CD4-positive, alpha-beta T cell (primary cell): ENCODE data around the gene GALNT2. TPM values are rescaled to one million over a fixed set of nuclear protein-coding genes. Genes with fewer than 3 reads are reported as not detected.

Experiments used
- ATAC-seq: fragments of 200-7000 bp; cut with Tn5 transposase; one replicate; pipeline ENCODE4 v1.10.0; 2022; ENCODE audit warnings: mild to moderate bottlenecking; ENCODE audit not compliant: poor library complexity
- CTCF ChIA-PET: fragments of 350-600 bp; sonication (Branson Sonifier 250); formaldehyde crosslinking; loops from one replicate; lab custom pipeline; 2021; ENCODE audit warnings: antibody characterized with exemption, inconsistent platforms; lab: Charles Lee
- POLR2A ChIA-PET: fragments of 350-600 bp; sonication (Branson Sonifier 250); formaldehyde crosslinking; loops from one replicate; lab custom pipeline; 2021; ENCODE audit warnings: antibody characterized with exemption, inconsistent platforms; lab: Charles Lee
- DNase-seq, 14 experiments: peaks; one replicate each; pipeline ENCODE4 v3.0.0-alpha.2; 2013 to 2020; ENCODE audit warnings: mixed read lengths in 2 of 14
- H3K27ac ChIP-seq, 2 donors: one replicate each; pipeline versions ENCODE4 v1.5.1 to v1.7.0; 2013; ENCODE audit warnings: low read length in 2 of 2, low read depth in 1 of 2, mild to moderate bottlenecking in 1 of 2
- H3K27me3 ChIP-seq, 2 experiments: 1 replicate in 1 of 2; 2 replicates in 1 of 2; pipeline versions ENCODE4 v1.6.1 to v1.7.0; 2013; ENCODE audit warnings: low read length in 2 of 2, control low read depth in 1 of 2, mild to moderate bottlenecking in 1 of 2, moderate library complexity in 1 of 2; ENCODE audit not compliant: insufficient read depth in 2 of 2, control insufficient read depth in 1 of 2
- H3K36me3 ChIP-seq: one replicate; pipeline ENCODE4 v1.6.1; 2013; ENCODE audit warnings: low read length, control low read depth; ENCODE audit not compliant: insufficient read depth
- H3K4me1 ChIP-seq: one replicate; pipeline ENCODE4 v1.6.1; 2013; ENCODE audit warnings: low read length, control low read depth; ENCODE audit not compliant: insufficient read depth
- H3K4me3 ChIP-seq: one replicate; pipeline ENCODE4 v1.5.1; 2013; ENCODE audit warnings: mild to moderate bottlenecking, low read length, moderate library complexity
- H3K9me3 ChIP-seq, 2 experiments: 1 replicate in 1 of 2; 2 replicates in 1 of 2; pipeline versions ENCODE4 v1.6.1 to v1.7.0; 2013; ENCODE audit warnings: low read length in 2 of 2, mild to moderate bottlenecking in 2 of 2, control low read depth in 1 of 2, moderate library complexity in 1 of 2; ENCODE audit not compliant: control insufficient read depth in 1 of 2, insufficient read depth in 1 of 2
- H3K27ac Mint-ChIP-seq: one replicate; pipeline ENCODE4 v1.8.0; 2020; ENCODE audit warnings: mixed read lengths
- H3K27me3 Mint-ChIP-seq: one replicate; pipeline ENCODE4 v1.8.0; 2021; ENCODE audit warnings: mixed read lengths
- H3K36me3 Mint-ChIP-seq: one replicate; pipeline ENCODE4 v1.8.0; 2021; ENCODE audit warnings: low read depth, mixed read lengths
- H3K4me1 Mint-ChIP-seq: one replicate; pipeline ENCODE4 v1.8.0; 2021; ENCODE audit warnings: low read depth, mixed read lengths
- H3K4me3 Mint-ChIP-seq: one replicate; pipeline ENCODE4 v1.8.0; 2020; ENCODE audit warnings: mild to moderate bottlenecking, mixed read lengths
- H3K9me3 Mint-ChIP-seq: one replicate; pipeline ENCODE4 v1.8.0; 2020; ENCODE audit warnings: mixed read lengths
- intact Hi-C, 2 experiments: fragments of 100-400 bp; cut with DNase I in 1 of 2; cut with micrococcal nuclease in 1 of 2; formaldehyde crosslinking; loops; one replicate each; pipeline versions ENCODE4 v1.15.1 to v1.9.0; 2023 to 2025; cut with DNase I, micrococcal nuclease
- total RNA-seq, 174 experiments: library from RNA in 2 of 174; stranded (reverse) in 2 of 174; gene quantifications; one replicate each; pipeline ENCODE4 v1.2.3 and lab custom pipeline; 2021 to 2026
- TF ChIP-seq, protein P1 (sequence below): fragments of 200-600 bp; IDR thresholded peaks from one replicate; pipeline ENCODE4 v1.8.0; 2022; ENCODE audit warnings: antibody characterized with exemption, mild to moderate bottlenecking

Gene GALNT2
- total RNA-seq, 2 experiments from 2014 or later: 11.0 to 11.4 TPM

DNA sequence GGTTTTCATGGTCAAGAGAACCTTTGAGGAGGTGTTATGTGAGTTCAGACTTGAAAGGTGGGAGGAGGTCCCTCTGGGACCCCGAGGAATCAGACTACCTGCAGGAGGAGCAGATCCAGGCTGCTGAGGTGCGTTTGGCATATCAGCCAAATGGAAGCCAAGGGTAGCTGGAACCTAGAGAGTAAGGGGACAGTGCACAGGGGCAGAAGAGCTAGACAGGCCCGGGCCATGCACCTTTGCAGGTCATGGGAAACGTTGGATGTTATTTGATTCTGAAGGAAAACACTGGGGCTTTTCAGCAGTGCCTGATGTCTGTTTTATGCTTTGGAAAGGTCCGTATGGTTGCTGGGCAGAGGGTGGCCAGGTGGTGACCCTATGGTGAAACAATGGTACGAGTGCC lies 189.9 kb downstream of the GALNT2 start:
- POLR2A ChIA-PET: no interaction called here

DNA sequence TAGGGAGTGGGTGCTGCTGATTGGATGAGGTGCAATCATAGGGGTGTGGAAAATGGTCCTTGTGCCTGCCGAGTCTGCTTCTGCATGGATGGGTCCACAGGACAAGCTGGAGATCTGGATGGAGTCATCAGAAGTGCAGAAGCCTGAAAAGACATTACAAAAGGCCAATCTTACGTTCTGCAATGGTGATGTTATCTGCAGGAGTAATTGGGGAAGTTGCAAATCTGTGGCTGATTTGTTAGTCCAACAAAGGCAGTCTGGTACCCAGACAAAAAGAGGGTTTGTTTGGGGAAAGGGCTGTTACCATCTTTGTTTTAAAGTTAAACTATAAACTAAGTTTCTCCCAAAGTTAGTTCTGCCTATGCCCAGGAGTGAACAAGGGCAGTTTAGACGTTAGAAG lies 192.6 kb downstream of the GALNT2 start:
- no peak overlapping the region for H3K27ac Mint-ChIP-seq
- H3K36me3 Mint-ChIP-seq: peaks cover 68% of the 10 kb centered on the region

More for the DNA sequence above, 189.9 kb downstream of the GALNT2 start:
- no peak overlapping the region for H3K27ac Mint-ChIP-seq
- peaks cover 69% of the 10 kb centered on the region for H3K36me3 Mint-ChIP-seq
- DNase-seq (no peak), ATAC-seq (no peak)
- H3K4me1 ChIP-seq: no peaks in the 10 kb centered on the region
- H3K4me3 ChIP-seq: no peak overlapping the region
- peaks cover 36% of the 10 kb centered on the region for H3K36me3 ChIP-seq
- no peak overlapping the region for H3K4me3 Mint-ChIP-seq
- H3K27me3 Mint-ChIP-seq: no peaks in the 10 kb centered on the region
- H3K9me3 ChIP-seq: no peaks in the 10 kb centered on the region
- no peak overlapping the region for H3K27ac ChIP-seq
- H3K9me3 Mint-ChIP-seq: no peaks in the 10 kb centered on the region
- TF ChIP-seq, protein P1, sequence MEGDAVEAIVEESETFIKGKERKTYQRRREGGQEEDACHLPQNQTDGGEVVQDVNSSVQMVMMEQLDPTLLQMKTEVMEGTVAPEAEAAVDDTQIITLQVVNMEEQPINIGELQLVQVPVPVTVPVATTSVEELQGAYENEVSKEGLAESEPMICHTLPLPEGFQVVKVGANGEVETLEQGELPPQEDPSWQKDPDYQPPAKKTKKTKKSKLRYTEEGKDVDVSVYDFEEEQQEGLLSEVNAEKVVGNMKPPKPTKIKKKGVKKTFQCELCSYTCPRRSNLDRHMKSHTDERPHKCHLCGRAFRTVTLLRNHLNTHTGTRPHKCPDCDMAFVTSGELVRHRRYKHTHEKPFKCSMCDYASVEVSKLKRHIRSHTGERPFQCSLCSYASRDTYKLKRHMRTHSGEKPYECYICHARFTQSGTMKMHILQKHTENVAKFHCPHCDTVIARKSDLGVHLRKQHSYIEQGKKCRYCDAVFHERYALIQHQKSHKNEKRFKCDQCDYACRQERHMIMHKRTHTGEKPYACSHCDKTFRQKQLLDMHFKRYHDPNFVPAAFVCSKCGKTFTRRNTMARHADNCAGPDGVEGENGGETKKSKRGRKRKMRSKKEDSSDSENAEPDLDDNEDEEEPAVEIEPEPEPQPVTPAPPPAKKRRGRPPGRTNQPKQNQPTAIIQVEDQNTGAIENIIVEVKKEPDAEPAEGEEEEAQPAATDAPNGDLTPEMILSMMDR: no peak
- H3K4me1 Mint-ChIP-seq: no peaks in the 10 kb centered on the region
- CTCF ChIA-PET: no interaction called here
- no peaks in the 10 kb centered on the region for H3K27me3 ChIP-seq
- intact Hi-C loops: no loop called here

DNA sequence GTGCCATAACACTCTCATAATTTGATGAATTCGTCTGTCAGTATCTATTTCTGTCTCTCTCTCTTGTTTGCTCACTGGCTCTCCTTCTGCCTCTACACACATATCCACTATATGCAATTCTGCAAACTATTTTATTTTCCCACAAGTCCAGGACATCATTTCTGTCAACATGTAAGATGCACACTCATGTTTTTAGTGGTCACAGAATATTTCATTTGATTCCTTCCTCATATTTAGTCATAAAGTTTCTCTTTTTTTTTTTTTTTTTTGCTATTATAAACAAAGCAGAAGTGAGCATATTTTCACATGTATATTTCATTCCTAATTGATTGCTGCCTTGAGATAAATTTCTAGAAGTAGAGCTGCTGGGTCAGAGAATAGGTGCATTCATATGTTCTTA lies 193.8 kb downstream of the GALNT2 start:
- no peaks in the 10 kb centered on the region for H3K9me3 Mint-ChIP-seq
- ATAC-seq (no peak), DNase-seq (no peak)
- no peaks in the 10 kb centered on the region for H3K4me1 Mint-ChIP-seq
- H3K27me3 Mint-ChIP-seq: no peaks in the 10 kb centered on the region
- Histone ChIP-seq H3K27me3 (no peaks in the 10 kb centered on the region), H3K4me3 (no peak overlapping the region), H3K36me3 (peaks cover 53% of the 10 kb centered on the region), H3K9me3 (no peaks in the 10 kb centered on the region), H3K27ac (no peak overlapping the region), H3K4me1 (no peaks in the 10 kb centered on the region)
- no peak overlapping the region for H3K27ac Mint-ChIP-seq
- intact Hi-C loops: no loop called here
- peaks cover 68% of the 10 kb centered on the region for H3K36me3 Mint-ChIP-seq
- ChIA-PET CTCF (interaction anchor here (0.7 to 1.0 kb wide), 2 partner anchors 10 to 447 kb away, joined by 3 to 4 read pairs; no protein-coding TSS in a partner anchor), POLR2A (no interaction called here)
- TF ChIP-seq, protein P1: no peak
- H3K4me3 Mint-ChIP-seq: no peak overlapping the region

More for the DNA sequence above, 192.6 kb downstream of the GALNT2 start:
- TF ChIP-seq, protein P1: no peak
- POLR2A ChIA-PET: no interaction called here
- Histone ChIP-seq H3K27me3 (no peaks in the 10 kb centered on the region), H3K4me1 (no peaks in the 10 kb centered on the region), H3K27ac (no peak overlapping the region), H3K4me3 (no peak overlapping the region), H3K36me3 (peaks cover 53% of the 10 kb centered on the region), H3K9me3 (no peaks in the 10 kb centered on the region)
- Mint-ChIP-seq H3K9me3 (no peaks in the 10 kb centered on the region), H3K4me3 (no peak overlapping the region), H3K4me1 (no peaks in the 10 kb centered on the region), H3K27me3 (no peaks in the 10 kb centered on the region)
- CTCF ChIA-PET: no interaction called here
- no peak for ATAC-seq
- intact Hi-C loops: no loop called here
- no peak for DNase-seq
